DMS 273 (cell line): ENCODE measurements around the gene PSEN2.

Experiments used
- DNase-seq: peaks from one replicate; lab custom pipeline; 2025; ENCODE audit not compliant: unreplicated experiment; lab: John Stamatoyannopoulos, UW

PSEN2 gene

GRCh38 chr1:226864311-226864710 lies 6.1 kb upstream of the PSEN2 start:
- DNase-seq, result no peak

GRCh38 chr1:226865590-226865989 lies 4.8 kb upstream of the PSEN2 start:
- no peak for DNase-seq

DNA sequence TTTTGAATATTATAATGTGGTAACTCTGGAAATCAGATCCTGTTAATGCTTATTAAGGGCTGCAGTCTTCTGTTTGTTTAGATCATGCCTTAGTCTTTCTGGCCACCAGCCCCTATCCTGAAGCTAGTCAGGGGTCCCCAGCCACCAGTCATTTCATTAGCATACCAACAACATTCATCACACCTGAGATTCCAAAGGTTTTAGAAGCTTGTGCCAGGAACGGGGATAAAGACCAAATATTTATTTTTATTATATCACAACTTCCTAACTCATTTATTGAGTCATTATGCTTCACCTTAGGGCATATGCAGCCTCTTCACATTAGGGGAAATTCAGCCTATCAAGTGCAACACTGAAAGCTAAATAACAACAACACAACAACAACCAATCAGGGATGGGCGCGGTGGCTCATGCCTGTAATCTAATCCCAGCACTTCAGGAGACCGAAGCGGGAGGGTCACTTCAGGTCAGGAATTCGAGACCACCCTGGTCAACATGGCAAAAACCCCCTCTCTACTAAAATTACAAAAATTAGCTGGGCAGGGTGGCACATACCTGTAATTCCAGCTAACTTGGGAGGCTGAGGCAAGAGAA lies 2.9 kb upstream of the PSEN2 start:
- no peak for DNase-seq

DNA sequence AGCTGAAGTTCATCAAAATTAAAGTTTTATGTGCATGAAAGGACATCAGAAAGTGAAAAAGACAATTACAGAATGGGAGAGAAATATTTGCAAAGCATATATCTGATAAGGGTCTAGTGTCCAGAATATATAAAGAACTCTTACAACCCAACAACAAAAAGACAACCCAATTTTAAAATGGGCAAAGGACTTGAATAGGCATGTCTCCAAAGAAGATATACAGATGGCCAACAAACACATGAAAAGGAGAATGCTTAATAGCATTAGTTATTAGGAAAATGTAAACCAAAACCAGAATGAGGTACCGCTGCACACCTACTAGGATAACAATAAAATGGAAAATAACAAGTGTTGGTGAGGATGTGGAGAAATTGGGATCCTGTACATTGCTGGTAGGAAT lies 1.7 kb upstream of the PSEN2 start:
- DNase-seq, result no peak

- peak; percentile 74 for DNase-seq
These were observed 403 bp upstream of the PSEN2 start for GRCh38 chr1:226870026-226870400.

GRCh38 chr1:226871636-226872327 lies 1.4 kb downstream of the PSEN2 start:
- peak; percentile 30 for DNase-seq

GRCh38 chr1:226872437-226872836 lies 2.0 kb downstream of the PSEN2 start:
- no peak for DNase-seq

GRCh38 chr1:226873771-226874578 lies 3.6 kb downstream of the PSEN2 start:
- no peak for DNase-seq

GRCh38 chr1:226874579-226875425 lies 4.4 kb downstream of the PSEN2 start:
- DNase-seq, result no peak

DNA sequence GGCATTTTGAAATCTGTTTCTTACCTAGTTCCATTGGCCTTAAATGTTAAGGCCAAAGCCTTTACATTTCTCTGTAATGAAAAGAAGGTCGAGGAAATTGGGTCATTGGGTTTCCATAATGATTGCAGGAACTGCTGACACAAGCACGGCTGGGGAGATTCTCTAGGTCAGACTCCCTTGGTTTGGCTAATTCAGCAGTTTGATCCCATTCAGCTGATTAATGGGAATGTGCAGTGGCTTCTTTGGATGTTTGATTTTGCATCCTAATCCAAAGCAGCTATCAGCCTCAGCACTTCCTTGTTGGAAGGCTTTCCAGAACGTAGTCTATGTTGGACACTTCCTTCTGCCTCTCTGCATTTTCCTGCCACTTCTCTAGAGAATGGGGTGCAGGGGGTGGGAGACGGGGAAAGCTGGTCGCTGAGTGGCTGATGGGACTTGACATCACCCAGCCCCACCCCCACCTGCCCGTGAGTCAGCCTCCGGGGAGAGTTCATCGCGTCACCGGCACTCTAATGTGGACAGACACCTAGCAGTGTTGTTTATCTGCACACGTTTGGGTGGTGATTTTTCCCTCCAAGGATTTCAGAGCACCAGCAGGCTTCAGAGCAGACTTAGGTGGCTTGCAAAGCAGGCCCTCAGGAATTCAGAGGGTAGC lies 5.4 kb downstream of the PSEN2 start:
- DNase-seq, result no peak

GRCh38 chr1:226877669-226878068 lies 7.3 kb downstream of the PSEN2 start:
- no peak for DNase-seq

- DNase-seq, result no peak
These were observed 10.2 kb downstream of the PSEN2 start for GRCh38 chr1:226880372-226881287.

GRCh38 chr1:226881515-226882185 lies 11.2 kb downstream of the PSEN2 start:
- DNase-seq, result no peak

DNA sequence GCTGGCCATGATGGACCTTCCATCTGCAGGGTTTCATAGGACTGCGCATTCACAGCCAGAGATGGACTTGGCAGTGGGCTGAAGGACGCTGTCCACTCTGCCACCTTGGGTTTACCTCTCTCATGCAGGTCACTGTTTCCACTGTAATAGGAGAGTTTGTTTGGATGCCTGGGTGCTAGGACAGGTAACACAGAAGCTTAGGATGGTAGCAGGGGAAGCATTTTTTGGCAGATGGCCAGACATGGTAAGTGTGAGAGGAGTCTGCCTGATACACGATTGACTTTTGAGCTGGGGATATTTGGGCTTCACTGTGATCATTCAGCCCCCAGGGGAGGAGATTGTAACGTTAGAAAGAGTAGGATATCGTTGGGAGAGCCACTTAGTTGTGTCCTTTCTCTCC lies 11.8 kb downstream of the PSEN2 start:
- DNase-seq, result peak; percentile 20

DNA sequence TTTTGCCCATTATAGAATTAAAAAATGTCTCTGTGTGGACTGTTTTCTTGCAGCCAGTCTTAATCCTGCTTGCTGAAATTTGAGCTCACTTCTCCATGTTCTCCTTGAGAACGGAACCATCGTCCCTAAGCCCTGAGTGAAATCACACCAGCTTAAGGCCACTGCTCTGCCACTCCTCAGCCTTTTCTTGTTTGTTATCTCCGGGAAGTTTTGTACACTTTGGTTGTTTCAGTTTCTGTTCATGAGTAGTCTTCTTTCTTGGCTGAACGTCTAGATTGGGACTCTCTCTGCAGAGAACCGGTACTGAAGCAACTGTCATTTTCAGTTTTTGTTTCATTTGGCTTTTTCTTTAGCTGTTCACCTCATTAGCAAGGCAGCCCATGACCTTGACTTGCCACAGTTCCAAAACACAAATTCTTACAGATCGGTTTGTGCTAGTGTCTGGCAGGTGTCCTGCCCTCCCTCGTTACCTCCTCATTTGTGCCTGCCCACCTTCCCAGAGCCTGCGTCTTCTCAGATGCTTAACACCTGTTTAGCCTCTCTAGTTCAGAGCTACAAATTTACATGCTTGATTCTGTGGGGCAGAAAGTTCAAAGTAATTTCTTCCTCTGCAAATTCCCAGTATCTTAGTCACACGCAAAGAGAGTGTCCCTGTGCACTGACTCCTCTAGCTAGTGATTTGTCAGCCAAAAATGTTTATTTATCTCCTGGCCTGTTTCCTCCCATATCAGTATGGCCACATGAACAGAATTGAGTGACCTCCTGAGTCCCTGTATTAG lies 12.4 kb downstream of the PSEN2 start:
- no peak for DNase-seq

DNA sequence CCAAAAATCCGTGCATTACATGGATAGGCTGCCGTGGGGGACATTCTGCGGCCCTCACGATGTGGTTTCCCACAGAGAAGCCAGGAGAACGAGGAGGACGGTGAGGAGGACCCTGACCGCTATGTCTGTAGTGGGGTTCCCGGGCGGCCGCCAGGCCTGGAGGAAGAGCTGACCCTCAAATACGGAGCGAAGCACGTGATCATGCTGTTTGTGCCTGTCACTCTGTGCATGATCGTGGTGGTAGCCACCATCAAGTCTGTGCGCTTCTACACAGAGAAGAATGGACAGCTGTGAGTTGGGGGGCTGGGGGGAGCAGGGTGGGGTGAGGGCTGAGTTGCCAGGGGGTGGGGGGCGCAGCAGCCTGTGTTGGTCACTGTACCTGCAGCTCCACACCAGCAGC lies 13.2 kb downstream of the PSEN2 start:
- DNase-seq, result no peak

DNA sequence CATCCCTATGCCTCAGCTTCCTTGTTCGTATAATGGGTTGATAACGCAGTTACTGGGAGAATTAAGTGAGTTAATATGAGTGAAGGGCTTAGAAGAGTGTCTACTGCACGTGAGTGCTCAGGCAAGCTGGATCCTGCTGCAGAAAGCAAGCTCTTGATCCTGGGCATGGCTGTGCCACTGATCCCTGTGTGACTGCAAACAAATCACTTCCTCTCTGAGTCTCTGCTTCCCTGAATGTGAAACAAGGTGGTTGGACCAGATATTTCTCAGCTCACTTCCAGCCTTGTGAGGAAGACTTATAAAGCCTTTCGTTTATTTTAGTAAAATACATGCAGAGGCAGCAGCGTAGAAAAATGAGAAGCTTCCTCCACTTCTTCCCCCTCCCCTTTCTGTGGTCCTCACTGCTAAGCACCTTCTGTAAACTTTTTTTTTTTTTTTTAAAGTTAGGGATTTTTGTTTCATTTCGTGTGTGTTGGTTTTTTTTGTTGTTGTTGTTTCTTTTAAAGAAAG lies 13.8 kb downstream of the PSEN2 start:
- DNase-seq, result no peak
